Vagina (tissue), 2 donors: ENCODE results near the gene H6PD.

Source experiments
- CTCF ChIP-seq, 3 experiments: fragments of 450-650 bp in 2 of 3; fragments of 200-600 bp in 1 of 3; sonication (generic) in 1 of 3; IDR thresholded peaks; one replicate each; pipeline ENCODE4 v1.5.1; 2017 to 2019; ENCODE audit warnings: antibody characterized with exemption in 3 of 3, mild to moderate bottlenecking in 2 of 3, moderate library complexity in 2 of 3
- POLR2A ChIP-seq, 2 donors: fragments of 450-650 bp; IDR thresholded peaks; one replicate each; pipeline ENCODE4 v1.6.1; 2017; ENCODE audit warnings: antibody characterized with exemption in 2 of 2, mild to moderate bottlenecking in 2 of 2, moderate library complexity in 2 of 2

- TF ChIP-seq CTCF (IDR thresholded peaks at IDR 0.05) (no peak), POLR2A (IDR thresholded peaks at IDR 0.05) (no peak)
Measured at GRCh38 chr1:9213956-9214355, 20.6 kb upstream of the H6PD start.
